ENCODE data around the gene ARHGEF17.

- TF ChIP-seq CTCF (IDR thresholded peaks at IDR 0.05) (no peak), POLR2A (IDR thresholded peaks at IDR 0.05) (no peak)
These were observed 26.8 kb upstream of the ARHGEF17 start for GRCh38 chr11:73281201-73281741.

Data from testis (tissue), 2 donors.